PFSK-1 (cell line): ENCODE measurements around the gene PAPSS1.

Experiments
- FOXP2 ChIP-seq: optimal IDR thresholded peaks from 2 replicates; pipeline ENCODE3; 2011; ENCODE audit warnings: borderline replicate concordance, control low read depth, inconsistent platforms; ENCODE audit not compliant: insufficient read depth; ENCODE audit errors: extremely low read length, extremely low read depth
- TAF1 ChIP-seq: IDR thresholded peaks from 2 replicates; pipeline ENCODE4 v1.6.1; 2012; ENCODE audit warnings: low read length, control low read depth, borderline replicate concordance; ENCODE audit not compliant: insufficient read depth

DNA sequence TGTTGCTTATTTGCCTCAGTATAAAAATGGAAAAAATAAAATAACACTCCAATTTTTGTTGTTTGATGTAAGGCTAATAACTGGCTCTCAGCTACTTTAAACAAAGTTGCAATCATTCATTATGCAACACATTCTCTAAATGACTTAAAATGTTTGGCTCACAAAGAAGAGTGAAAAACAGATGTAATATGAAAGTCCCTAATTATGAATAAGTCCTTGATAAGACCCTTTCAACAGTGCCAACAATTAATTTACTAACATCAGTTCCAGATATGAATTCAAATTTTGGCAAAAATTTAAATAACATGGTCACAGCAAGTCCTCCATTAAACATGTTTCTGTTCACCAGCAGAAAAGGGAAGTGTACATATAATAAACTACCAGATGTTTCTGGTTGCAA lies 69.8 kb downstream of the PAPSS1 start:
- no peak for TF ChIP-seq TAF1
- no peak for TF ChIP-seq FOXP2
